Adrenal gland (tissue), 5 donors: ENCODE results near the gene TMEM129.

Experiments
- POLR2A ChIP-seq, 2 donors: fragments of 450-650 bp; IDR thresholded peaks; one replicate each; pipeline ENCODE4 v1.6.1; 2017; ENCODE audit warnings: antibody characterized with exemption in 2 of 2, mild to moderate bottlenecking in 2 of 2, moderate library complexity in 1 of 2
- TF ChIP-seq, protein P1 (sequence below), 6 experiments: fragments of 450-650 bp in 4 of 6; fragments of 200-600 bp in 2 of 6; sonication (generic) in 1 of 6; IDR thresholded peaks; 1 replicate in 5 of 6; 2 replicates in 1 of 6; pipeline versions ENCODE4 v1.5.1 to v1.8.0; 2016 to 2021; ENCODE audit warnings: antibody characterized with exemption in 6 of 6, mild to moderate bottlenecking in 2 of 6, moderate library complexity in 1 of 6
- donor health status: DM: no; HTN: no; CAD: no.

DNA sequence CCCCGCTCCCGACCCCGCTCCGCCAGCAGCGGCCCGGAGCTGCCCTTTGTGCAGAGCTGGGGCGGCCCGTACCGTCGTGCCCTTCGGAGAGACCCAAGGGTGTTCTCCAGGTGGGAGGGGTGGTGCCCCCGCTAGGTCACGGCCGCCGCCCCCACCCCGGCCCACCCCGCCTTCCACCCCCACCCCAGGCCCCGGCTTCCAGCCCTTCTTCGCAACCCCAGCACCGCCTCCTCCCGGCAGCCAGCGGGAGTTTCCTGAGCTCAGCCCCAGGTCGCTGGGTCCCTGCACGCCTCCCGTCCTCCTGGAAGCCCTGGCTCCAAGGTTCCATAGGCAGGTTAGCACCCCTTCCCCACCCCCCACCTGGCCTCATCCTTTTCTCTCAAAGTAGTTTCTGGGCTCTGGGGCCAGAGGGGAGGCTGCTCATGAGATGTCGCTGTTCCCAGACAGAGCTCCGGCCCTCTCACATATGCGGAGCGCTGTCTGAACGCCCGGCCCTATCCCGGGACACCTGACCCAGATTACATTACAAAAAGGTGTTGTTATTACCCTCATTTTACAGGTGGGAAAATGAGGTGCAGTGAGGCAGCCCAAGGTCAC, 46.7 kb upstream of the TMEM129 start:
- TF ChIP-seq, protein P1, sequence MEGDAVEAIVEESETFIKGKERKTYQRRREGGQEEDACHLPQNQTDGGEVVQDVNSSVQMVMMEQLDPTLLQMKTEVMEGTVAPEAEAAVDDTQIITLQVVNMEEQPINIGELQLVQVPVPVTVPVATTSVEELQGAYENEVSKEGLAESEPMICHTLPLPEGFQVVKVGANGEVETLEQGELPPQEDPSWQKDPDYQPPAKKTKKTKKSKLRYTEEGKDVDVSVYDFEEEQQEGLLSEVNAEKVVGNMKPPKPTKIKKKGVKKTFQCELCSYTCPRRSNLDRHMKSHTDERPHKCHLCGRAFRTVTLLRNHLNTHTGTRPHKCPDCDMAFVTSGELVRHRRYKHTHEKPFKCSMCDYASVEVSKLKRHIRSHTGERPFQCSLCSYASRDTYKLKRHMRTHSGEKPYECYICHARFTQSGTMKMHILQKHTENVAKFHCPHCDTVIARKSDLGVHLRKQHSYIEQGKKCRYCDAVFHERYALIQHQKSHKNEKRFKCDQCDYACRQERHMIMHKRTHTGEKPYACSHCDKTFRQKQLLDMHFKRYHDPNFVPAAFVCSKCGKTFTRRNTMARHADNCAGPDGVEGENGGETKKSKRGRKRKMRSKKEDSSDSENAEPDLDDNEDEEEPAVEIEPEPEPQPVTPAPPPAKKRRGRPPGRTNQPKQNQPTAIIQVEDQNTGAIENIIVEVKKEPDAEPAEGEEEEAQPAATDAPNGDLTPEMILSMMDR (IDR thresholded peaks at IDR 0.05): no peak
- TF ChIP-seq POLR2A (IDR thresholded peaks at IDR 0.05): no peak
